ENCODE measurements around the gene LHFPL3. TPM values are rescaled to one million over a fixed set of nuclear protein-coding genes. Genes with fewer than 3 reads are reported as not detected.
A peak's percentile ranks its signal among the peaks of the same experiment; 100 is the strongest.

LHFPL3 gene
- total RNA-seq, 2 experiments from 2014 or later, result not detected

DNA sequence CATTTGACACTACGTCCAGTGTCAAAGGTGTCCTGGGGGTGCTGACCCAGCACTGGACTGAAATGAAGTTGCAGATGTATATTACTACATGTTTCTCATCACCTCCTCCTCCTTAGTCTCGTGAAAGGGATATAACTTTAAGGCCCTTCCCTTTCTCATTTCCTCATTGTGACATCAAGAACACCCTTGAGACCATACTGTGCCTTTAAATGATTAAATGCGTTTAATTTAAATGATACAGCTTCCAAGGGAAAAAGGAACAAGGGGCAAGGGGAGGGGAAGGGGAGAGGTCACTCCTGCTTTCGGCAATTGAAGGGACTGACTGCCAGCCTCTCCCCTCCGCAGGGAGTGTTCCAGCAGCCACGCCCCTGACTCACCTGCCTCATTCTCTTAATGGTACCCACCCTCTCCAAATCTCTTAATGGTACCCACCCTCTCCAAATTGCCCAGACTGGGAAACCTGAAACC is 605.2 kb downstream of the LHFPL3 start:
- Histone ChIP-seq H3K4me3 (ENCODE audit: low read depth, low read length, poor library complexity, severe bottlenecking) (no peak overlapping the region), H3K79me2 (ENCODE audit: insufficient read depth, low read depth, low read length) (no peaks in the 10 kb centered on the region), H3K9me3 (ENCODE audit: low read length) (no peaks in the 10 kb centered on the region), H2AFZ (ENCODE audit: low read length) (peak overlapping the region; percentile 9; the same call in 1 of the 2 replicates), H3K27ac (ENCODE audit: low read depth, low read length, poor library complexity, severe bottlenecking) (no peak overlapping the region), H4K20me1 (ENCODE audit: insufficient read depth, low read length) (no peaks in the 10 kb centered on the region), H3K36me3 (ENCODE audit: insufficient read depth, low read length) (no peaks in the 10 kb centered on the region), H3K4me1 (ENCODE audit: insufficient read depth, low read length, poor library complexity, severe bottlenecking) (peaks cover 32% of the 10 kb centered on the region), H3K4me2 (ENCODE audit: low read length) (peak overlapping the region; percentile 34), H3K9me2 (ENCODE audit: insufficient read depth, low read length) (no peaks in the 10 kb centered on the region)
- intact Hi-C loops (cut with micrococcal nuclease; ENCODE audit: unreplicated experiment), result no loop called here
- ChIA-PET POLR2A (interaction anchor here (0.5 to 1.3 kb wide), 3 partner anchors 9 to 309 kb away, joined by 3 read pairs; no protein-coding TSS in a partner anchor), CTCF (ENCODE audit: unreplicated experiment) (no interaction called here)
- TF ChIP-seq, protein P1, sequence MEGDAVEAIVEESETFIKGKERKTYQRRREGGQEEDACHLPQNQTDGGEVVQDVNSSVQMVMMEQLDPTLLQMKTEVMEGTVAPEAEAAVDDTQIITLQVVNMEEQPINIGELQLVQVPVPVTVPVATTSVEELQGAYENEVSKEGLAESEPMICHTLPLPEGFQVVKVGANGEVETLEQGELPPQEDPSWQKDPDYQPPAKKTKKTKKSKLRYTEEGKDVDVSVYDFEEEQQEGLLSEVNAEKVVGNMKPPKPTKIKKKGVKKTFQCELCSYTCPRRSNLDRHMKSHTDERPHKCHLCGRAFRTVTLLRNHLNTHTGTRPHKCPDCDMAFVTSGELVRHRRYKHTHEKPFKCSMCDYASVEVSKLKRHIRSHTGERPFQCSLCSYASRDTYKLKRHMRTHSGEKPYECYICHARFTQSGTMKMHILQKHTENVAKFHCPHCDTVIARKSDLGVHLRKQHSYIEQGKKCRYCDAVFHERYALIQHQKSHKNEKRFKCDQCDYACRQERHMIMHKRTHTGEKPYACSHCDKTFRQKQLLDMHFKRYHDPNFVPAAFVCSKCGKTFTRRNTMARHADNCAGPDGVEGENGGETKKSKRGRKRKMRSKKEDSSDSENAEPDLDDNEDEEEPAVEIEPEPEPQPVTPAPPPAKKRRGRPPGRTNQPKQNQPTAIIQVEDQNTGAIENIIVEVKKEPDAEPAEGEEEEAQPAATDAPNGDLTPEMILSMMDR (conservative IDR thresholded peaks at IDR 0.05; ENCODE audit: low read length), result no peak
- no peak for TF ChIP-seq EZH2phosphoT487 (IDR thresholded peaks at IDR 0.05; ENCODE audit: borderline replicate concordance, low read depth, low read length)
- BruUV-seq (replicated peaks), result no TSS peak
- DNase-seq (ENCODE audit: low spot score), result peak; percentile 41

DNA sequence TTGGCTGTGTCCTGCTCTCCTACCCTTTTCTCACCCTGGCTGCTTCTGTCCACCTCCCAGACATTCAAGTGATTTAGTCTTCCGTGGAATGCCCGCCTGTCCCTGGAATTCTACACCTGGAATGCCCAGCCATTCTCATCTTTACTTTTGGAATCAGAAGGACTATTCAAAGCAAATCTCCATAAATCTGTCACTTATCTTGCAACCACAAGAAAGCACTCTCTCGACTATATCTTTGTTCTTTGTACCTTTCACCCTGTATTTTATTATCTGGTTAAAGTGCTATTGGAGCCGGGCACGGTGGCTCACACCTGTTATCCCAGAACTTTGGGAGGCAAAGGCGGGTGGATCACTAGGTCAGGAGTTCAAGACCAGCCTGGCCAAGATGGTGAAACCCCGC is 606.3 kb downstream of the LHFPL3 start:
- no peak for DNase-seq (ENCODE audit: low spot score)
- ChIA-PET POLR2A (interaction anchor here (1.0 kb wide), 2 partner anchors 9 to 52 kb away, joined by 3 to 5 read pairs; no protein-coding TSS in a partner anchor), CTCF (ENCODE audit: unreplicated experiment) (no interaction called here)
- Histone ChIP-seq H3K4me3 (ENCODE audit: low read depth, low read length, poor library complexity, severe bottlenecking) (no peak overlapping the region), H4K20me1 (ENCODE audit: insufficient read depth, low read length) (no peaks in the 10 kb centered on the region), H2AFZ (ENCODE audit: low read length) (no peak overlapping the region), H3K36me3 (ENCODE audit: insufficient read depth, low read length) (no peaks in the 10 kb centered on the region), H3K4me2 (ENCODE audit: low read length) (no peak overlapping the region), H3K4me1 (ENCODE audit: insufficient read depth, low read length, poor library complexity, severe bottlenecking) (peaks cover 43% of the 10 kb centered on the region), H3K79me2 (ENCODE audit: insufficient read depth, low read depth, low read length) (no peaks in the 10 kb centered on the region), H3K27ac (ENCODE audit: low read depth, low read length, poor library complexity, severe bottlenecking) (no peak overlapping the region), H3K9me3 (ENCODE audit: low read length) (no peaks in the 10 kb centered on the region), H3K9me2 (ENCODE audit: insufficient read depth, low read length) (no peaks in the 10 kb centered on the region)
- intact Hi-C loops (cut with micrococcal nuclease; ENCODE audit: unreplicated experiment), result no loop called here
- BruUV-seq (replicated peaks), result no TSS peak
- TF ChIP-seq, protein P1 (conservative IDR thresholded peaks at IDR 0.05; ENCODE audit: low read length), result no peak
- TF ChIP-seq EZH2phosphoT487 (IDR thresholded peaks at IDR 0.05; ENCODE audit: borderline replicate concordance, low read depth, low read length), result no peak

DNA sequence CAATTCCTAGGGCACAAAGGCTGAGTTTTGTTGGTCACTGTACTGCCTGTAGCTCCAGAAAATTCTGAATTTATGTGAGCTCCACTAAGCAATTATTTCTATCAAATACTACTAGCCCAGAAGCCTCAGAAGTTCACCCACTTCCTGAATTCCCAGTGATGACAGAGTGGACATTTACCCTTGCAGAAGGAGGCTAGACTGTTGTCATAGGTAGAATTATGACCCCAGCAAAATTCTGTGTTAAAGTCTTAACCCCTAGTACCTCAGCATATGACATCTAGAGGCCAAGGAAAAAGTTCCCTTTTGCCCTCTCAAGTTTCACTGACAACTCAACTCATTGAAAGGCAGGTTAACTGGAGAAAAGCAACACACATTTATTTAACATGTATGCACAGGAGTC is 606.9 kb downstream of the LHFPL3 start:
- peaks cover 39% of the 10 kb centered on the region for H3K4me1 ChIP-seq (ENCODE audit: insufficient read depth, low read length, poor library complexity, severe bottlenecking)
- intact Hi-C loops (cut with micrococcal nuclease; ENCODE audit: unreplicated experiment), result no loop called here
- H3K4me3 ChIP-seq (ENCODE audit: low read depth, low read length, poor library complexity, severe bottlenecking), result no peak overlapping the region
- DNase-seq (ENCODE audit: low spot score), result no peak
- H3K79me2 ChIP-seq (ENCODE audit: insufficient read depth, low read depth, low read length), result no peaks in the 10 kb centered on the region
- POLR2A ChIA-PET, result interaction anchor here (1.0 kb wide), 2 partner anchors 9 to 52 kb away, joined by 3 to 5 read pairs; no protein-coding TSS in a partner anchor
- H2AFZ ChIP-seq (ENCODE audit: low read length), result peak overlapping the region; percentile 48; the same call in 1 of the 2 replicates
- H4K20me1 ChIP-seq (ENCODE audit: insufficient read depth, low read length), result no peaks in the 10 kb centered on the region
- no peak for TF ChIP-seq EZH2phosphoT487 (IDR thresholded peaks at IDR 0.05; ENCODE audit: borderline replicate concordance, low read depth, low read length)
- TF ChIP-seq, protein P1 (conservative IDR thresholded peaks at IDR 0.05; ENCODE audit: low read length), result 0 out of 2 replicates have a peak, but pooled peaks have one; percentile 10
- CTCF ChIA-PET (ENCODE audit: unreplicated experiment), result no interaction called here
- BruUV-seq (replicated peaks), result no TSS peak
- no peaks in the 10 kb centered on the region for H3K36me3 ChIP-seq (ENCODE audit: insufficient read depth, low read length)
- H3K27ac ChIP-seq (ENCODE audit: low read depth, low read length, poor library complexity, severe bottlenecking), result no peak overlapping the region
- H3K9me3 ChIP-seq (ENCODE audit: low read length), result no peaks in the 10 kb centered on the region; the same call in 1 of the 2 replicates
- no peak overlapping the region for H3K4me2 ChIP-seq (ENCODE audit: low read length)
- H3K9me2 ChIP-seq (ENCODE audit: insufficient read depth, low read length), result no peaks in the 10 kb centered on the region

Measured in OCI-LY7 (cell line).